H1 (cell line): ENCODE results near the gene DOCK11. TPM values are rescaled to one million over a fixed set of nuclear protein-coding genes. Genes with fewer than 3 reads are reported as not detected.

ENCODE experiments used
- HDAC2 ChIP-seq, 2 experiments: fragments of 300-600 bp in 1 of 2; sonication (generic) in 1 of 2; IDR thresholded peaks; 2 replicates each; pipeline ENCODE4 v1.6.1; 2011 to 2012; ENCODE audit warnings: low read depth in 2 of 2, low read length in 2 of 2, mild to moderate bottlenecking in 2 of 2, moderate library complexity in 2 of 2, borderline replicate concordance in 1 of 2, inconsistent platforms in 1 of 2
- NANOG ChIP-seq: IDR thresholded peaks from 2 replicates; pipeline ENCODE4 v1.6.1; 2011; ENCODE audit warnings: low read length, low read depth, mild to moderate bottlenecking, inconsistent platforms; ENCODE audit not compliant: insufficient read depth, poor library complexity, severe bottlenecking
- polyA plus RNA-seq, 7 experiments: library from polyadenylated mRNA; depleted of rRNA in 3 of 7; stranded (reverse) in 5 of 7; unstranded in 2 of 7; fragments of >200 nt in 5 of 7; fragments of 200-250 nt in 2 of 7; gene quantifications; 1 replicate in 5 of 7; 2 replicates in 1 of 7; 4 replicates in 1 of 7; pipeline versions ENCODE4 v1.2.1 to v1.2.3, GENCODE V29; 2011 to 2013; ENCODE audit warnings: missing spikeins in 2 of 7, mixed read lengths in 2 of 7
- total RNA-seq: library from RNA; stranded (reverse); fragmentation: NEBNext Ultra II Directional; extraction: Animal tissue kit (Norgen Biotek cat#: 25700); gene quantifications from 2 replicates; pipeline ENCODE4 v1.2.1, GENCODE V29; 2021

DOCK11 gene
- total and polyA plus RNA-seq, 2 of the 8 experiments (the other 6 are each of a cell fraction or from before 2014, with no cell fraction given): 4.9 to 12.0 TPM

DNA sequence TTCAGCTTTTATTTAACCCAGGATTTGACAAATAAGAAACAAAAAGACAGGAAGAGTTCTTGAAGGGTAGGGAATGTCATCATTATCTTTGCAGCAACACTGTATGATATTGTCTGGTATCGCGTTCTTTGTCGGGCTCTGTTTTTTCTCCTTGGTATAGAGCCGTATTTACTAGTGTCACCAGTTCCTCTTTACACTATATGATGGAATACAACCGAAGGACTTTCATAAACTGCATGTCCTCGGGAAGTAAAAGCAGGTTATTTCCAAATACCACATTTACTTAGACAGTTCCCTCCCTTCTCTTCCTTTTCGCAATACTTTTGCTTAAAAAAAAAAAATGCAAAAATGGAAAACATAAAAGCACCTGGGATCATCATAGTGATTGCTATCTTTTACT lies 135.2 kb downstream of the DOCK11 start (continued):
- no peak for TF ChIP-seq HDAC2 (IDR thresholded peaks at IDR 0.05; ENCODE audit: borderline replicate concordance in 1 of 2, low read depth in 2 of 2, low read length in 2 of 2)
- TF ChIP-seq NANOG: no peak
